ENCODE results near the gene PRRT3.
"Not testable (repeated sequence)": the region's sequence is repeated elsewhere in the genome, so short reads cannot be mapped to it uniquely, and the experiment has no call there.

PRRT3 gene

DNA sequence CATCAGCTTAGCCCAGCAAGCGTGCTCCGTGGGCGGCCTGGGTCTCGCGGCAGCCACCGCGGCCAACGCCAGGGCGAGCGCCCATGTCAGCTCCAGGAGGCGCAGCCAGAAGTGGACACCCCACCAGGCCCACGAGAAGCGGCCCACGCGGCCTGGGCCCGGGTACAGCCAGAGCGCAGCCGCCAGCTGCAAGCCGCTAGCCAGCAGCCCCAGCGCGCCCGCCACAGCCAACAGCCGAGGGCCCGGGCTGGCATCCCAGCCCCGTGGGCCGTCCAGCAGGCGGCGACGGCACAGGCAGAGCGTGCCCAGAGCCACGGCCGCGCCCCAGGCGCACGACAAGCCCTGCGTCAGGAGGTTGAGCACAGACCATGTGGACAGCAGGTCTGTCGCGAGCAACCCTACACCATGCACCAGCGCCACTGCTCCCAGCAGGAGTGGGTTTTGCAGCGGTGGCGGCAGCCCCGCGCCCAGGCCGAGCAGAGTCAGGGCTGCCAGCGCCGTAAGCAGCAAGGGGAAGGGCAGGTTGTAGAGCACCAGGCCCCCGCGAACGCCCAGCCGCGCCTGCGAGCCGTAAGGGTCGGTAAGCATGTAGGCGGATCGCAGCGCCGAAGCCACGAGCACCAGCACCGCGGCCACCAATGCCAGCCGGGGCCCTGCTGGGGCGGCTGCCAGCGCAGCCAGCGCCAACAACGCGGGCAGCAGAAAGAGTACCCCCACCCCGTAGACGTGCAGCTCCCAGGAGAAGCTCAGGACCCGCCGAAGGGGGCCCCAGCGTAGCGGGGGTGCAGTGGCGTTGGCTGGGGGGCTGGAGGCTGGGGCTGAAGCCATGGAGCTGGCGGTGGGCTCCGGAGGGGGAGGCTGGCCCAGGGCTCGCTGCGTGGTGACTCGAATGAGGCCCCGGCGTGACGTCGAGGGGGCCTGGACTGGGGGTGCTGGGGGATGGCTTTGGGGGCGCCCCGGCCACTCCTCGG is 4.9 kb downstream of the PRRT3 start:
- peak; percentile 46 to 72 for DNase-seq

DNA sequence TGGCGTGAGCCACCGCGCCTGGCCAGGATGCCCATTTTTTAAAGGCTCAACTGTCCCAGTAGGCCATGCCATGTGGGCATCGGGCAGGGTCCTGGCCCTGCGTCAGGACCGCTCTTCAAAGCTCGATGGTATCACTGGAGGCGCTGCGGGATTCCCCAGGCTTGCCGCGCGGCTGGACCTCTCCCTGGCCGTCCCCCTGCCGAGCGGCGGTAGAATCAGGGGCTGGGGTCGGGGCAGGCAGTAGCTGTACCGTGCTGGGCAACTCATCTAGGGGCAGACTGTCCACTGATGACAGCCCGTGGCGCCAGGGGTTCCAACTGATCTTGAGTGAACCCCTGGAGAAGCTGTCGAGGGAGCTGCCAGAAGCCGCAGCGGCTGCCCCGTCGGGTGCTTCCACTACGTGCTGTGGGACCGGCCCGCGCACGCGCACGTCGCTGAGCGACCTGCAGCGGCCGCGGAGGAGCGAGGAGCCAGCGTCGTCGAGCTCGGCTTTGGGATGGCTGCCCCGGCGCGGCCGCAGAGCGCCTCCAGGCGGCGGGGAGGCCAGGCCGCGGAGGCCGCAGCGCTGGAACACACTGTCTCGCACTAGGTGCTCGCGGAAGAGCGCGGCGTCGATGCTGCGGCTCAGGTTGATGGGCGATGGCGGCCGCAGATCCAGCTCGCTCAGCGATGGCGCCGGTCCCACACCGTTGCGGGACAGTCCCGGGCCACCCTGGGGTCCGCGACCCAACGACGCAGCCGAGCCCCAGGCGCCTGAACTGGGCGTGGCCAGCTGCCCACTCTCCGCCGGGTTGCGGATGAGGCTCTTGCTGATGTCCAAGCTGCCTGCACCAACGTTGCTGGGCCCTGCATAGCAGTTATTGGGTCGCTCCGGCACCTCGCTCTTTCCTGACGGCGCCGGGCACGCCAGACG is 5.8 kb downstream of the PRRT3 start:
- DNase-seq: peak; percentile 38 to 87

DNA sequence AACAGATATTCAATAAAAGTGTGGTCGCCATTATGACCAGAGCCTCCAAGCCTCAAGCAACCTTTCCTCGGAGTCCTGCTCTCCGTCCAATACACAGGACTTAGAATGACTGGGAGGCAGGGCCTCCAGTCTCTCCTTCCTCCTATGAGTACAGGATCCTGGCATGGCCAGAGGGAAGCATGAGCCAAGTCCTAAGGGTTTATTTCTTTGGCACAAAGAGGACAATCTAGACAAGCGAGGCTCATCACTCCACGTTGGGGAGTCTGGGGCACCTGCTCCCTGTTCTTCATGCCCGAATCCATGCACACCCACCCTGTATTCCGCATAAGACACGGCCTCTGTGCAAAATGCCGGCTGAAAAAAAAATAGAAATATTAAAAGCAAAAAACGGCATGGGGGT is 6.8 kb downstream of the PRRT3 start:
- DNase-seq: no peak

DNA sequence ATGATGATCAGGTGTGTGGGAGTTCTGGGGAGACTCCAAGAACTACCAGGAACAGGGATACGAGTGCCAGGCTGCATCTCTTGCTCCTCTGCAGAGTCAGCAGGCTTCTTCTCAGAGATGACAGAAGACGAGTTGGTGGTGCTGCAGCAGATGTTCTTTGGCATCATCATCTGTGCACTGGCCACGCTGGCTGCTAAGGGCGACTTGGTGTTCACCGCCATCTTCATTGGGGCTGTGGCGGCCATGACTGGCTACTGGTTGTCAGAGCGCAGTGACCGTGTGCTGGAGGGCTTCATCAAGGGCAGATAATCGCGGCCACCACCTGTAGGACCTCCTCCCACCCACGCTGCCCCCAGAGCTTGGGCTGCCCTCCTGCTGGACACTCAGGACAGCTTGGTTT is 7.9 kb downstream of the PRRT3 start:
- no peak for DNase-seq

DNA sequence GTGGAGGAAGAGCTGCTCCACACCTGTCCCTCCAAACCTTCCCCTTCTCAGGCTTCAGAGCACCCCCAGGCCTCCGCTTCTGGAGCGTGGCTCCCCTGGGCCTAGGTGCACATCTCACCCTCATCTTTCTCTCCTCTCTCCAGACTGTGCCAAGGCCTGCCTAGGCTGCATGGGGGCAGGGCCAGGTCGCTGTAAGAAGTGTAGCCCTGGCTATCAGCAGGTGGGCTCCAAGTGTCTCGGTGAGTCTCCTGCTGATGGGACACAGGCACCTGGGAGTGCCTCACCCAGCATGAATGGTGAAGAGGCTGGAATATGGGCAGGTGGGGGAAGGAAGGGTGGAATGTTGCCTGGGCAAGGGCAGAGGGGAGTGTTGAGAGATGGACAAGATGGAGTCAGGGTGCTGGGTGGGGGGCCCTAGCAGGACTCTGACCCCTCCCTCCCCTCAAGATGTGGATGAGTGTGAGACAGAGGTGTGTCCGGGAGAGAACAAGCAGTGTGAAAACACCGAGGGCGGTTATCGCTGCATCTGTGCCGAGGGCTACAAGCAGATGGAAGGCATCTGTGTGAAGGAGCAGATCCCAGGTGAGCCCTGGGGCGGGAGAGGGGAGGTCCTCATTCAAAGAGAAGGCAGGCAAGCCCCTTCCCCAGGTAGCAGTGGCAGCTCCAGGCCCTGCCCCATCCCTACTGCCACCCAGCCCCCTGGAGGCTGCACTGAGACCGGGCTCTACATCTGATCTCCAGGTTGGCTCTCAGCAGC is 9.1 kb downstream of the PRRT3 start:
- no peak for DNase-seq

DNA sequence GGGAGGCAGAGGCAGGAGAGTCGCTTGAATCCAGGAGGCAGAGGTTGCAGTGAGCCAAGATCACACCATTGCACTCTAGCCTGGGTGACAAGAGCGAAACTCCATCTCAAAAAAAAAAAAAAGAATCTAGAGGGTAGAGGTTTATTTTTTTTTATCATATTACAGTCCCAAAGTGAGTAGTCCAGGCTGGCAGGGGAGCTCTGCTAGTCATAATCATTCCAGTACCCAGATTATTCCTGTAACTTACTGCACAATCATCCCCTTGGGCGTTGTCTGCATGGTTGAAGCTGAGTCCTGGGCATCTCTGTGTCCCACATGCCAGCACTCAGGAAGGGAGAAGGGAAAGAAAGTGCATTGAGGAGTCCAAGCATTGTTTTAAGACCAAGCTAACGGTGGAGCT is 10.0 kb downstream of the PRRT3 start:
- DNase-seq: no peak

DNA sequence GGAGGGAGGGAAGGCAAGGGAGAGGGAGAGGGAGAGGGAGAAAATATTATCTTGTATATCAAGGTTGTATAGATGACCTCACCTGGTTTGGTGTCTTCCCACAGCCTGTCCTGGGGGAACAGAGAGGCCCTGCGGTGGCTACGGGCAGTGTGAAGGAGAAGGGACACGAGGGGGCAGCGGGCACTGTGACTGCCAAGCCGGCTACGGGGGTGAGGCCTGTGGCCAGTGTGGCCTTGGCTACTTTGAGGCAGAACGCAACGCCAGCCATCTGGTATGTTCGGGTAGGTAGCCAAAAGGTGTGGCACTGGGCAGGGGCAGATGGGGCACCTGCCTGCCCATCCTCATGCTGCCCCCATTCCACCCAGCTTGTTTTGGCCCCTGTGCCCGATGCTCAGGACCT is 11.5 kb downstream of the PRRT3 start:
- DNase-seq: no peak

DNA sequence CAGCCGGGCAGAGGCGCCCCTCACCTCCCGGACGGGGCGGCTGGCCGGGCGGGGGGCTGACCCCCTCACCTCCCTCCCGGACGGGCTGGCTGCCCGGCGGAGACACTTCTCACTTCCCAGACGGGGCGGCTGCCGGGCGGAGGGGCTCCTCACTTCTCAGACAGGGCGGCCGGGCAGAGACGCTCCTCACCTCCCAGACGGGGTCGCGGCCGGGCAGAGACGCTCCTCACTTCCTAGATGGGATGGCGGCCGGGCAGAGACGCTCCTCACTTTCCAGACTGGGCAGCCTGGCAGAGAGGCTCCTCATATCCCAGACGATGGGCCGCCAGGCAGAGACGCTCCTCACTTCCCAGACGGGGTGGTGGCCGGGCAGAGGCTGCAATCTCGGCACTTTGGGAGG is 12.3 kb downstream of the PRRT3 start:
- DNase-seq: not testable (repeated sequence)

DNA sequence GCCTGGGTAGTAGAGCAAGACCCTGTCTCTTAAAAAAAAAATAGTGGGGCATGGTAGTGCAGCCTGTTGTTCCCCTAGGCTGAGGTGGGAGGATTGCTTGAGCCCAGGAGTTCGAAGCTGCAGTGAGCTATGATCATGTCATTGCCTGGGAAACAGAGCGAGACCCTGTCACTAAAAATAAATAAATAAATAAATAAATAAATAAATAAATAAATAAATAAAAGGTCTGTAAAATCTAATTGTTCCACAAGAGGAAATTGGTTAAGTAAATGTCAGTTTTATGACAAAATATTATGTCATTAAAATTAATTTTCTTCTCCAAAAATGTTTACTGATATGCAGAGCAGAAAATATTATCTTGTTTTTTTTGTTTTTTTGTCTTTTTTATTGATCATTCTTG is 13.2 kb downstream of the PRRT3 start:
- no peak for DNase-seq

DNA sequence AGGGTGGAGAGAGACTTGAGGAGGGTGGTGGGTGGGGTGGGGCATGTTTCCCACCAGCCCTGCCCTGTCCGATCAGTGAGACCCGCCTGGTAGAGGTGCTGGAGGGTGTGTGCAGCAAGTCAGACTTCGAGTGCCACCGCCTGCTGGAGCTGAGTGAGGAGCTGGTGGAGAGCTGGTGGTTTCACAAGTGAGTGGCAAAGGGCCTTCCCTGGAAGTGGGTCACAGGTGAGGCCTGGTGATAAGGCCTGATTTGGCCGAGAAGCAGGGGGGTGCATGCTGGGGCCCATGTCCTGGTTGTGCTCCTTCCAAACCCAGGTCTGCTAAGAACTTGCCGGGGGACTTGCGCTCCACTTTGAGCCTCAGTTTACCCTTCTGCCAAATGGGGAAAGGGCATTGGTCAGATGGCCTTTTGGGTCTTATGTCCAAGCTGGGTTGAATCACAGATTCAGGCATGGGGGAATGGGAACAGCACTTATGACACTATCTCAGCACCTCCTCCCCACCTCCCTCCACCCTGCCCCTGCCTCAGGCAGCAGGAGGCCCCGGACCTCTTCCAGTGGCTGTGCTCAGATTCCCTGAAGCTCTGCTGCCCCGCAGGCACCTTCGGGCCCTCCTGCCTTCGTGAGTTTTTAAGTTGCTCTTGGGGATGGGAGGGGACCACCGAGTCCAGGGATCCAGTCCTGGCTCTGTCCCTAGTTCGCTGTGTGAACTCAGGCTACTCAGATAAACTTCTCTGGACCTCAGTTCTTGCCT is 14.5 kb downstream of the PRRT3 start:
- no peak for DNase-seq

DNA sequence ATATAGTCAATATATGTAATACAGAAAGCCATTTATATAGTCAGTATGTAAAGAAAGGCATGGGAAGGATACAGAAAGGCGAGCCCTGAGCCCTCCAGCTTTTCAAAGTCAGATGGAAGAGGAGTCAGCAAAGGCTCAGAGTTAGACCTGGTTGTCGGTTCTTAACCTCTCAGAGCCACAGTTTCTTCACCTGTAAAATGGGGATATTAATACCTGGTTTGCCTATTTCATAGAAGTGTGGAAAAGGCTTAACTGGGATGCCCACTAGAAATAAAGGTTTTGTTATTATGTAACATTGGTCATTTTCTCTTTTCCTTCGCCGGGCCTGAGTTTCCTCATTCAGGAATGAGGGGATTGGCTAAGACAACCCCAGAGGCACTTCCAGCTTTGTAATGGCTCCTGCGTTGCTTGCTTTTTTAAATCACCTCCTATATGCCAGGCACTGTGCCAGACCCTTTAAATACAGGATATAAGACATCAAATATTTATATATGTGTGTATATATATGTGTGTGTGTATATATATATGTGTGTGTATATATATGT is 16.2 kb downstream of the PRRT3 start:
- no peak for DNase-seq

DNA sequence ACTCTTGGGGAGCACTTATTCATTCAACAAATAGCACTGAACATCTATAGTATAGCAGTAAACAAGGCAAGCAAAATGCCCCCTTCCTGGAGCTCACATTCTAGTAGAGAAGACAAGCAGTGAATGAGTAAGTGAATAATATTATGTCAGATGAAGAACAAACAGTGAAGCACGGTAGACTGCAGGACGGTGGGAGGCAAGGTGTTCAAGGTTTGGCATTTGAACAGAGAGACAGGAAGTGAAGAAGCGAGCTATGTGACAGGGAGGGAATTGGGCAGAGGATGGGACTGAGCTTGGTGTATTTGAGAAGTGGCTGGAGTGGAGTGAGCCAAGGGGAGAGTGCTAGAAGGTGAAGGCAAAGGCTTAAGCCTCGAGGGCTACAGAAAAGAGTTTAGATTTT is 17.2 kb downstream of the PRRT3 start:
- no peak for DNase-seq

DNA sequence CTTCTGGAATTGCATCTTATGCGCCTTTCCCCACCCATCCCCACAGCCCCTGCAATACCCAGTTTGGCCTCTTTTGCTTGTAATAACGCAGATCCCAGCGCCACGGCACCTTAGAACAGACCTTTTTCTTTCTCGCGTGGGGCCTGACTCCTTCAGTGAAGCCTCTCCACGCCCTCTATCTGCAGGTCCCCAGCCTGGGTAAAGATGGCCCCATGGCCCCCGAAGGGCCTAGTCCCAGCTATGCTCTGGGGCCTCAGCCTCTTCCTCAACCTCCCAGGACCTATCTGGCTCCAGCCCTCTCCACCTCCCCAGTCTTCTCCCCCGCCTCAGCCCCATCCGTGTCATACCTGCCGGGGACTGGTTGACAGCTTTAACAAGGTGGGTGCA is 18.0 kb downstream of the PRRT3 start:
- no peak for DNase-seq

DNA sequence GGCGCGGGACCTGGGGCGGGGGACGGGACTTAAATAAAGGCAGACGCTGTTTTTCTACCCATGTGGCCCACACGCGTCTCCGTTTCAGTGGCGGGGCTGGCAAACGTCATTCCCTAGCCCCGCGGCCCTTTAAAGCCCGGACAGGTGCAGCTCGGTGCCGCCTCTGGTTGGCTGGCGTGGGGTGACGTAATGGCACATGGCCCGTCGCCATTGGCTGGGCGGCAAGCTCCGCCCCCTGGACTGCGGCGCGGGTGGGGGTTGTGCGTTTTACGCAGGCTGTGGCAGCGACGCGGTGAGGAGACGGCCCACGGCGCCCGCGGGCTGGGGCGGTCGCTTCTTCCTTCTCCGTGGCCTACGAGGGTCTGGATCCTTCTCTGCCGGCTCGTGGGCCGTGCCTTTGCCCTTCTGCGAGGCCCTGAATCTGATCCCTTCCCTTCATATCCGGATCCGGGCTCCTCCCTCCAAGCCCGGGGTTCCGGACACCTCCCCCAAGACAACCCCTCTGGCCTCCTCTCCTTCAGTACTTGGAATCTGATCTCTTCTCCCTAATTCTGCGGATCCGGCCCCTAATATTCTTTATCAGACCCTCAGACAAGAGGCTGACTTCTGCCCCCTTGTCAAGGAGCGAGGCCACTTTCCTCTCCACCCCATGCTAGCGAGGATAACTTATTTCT is 18.5 kb downstream of the PRRT3 start, which contains the start of gene CRELD1:
TSS of gene CRELD1 (plus strand) at position 274 of the 674 bp plus-strand sequence. CDS start 605 bp downstream, outside the sequence.
- DNase-seq: peak; percentile 82 to 85

DNA sequence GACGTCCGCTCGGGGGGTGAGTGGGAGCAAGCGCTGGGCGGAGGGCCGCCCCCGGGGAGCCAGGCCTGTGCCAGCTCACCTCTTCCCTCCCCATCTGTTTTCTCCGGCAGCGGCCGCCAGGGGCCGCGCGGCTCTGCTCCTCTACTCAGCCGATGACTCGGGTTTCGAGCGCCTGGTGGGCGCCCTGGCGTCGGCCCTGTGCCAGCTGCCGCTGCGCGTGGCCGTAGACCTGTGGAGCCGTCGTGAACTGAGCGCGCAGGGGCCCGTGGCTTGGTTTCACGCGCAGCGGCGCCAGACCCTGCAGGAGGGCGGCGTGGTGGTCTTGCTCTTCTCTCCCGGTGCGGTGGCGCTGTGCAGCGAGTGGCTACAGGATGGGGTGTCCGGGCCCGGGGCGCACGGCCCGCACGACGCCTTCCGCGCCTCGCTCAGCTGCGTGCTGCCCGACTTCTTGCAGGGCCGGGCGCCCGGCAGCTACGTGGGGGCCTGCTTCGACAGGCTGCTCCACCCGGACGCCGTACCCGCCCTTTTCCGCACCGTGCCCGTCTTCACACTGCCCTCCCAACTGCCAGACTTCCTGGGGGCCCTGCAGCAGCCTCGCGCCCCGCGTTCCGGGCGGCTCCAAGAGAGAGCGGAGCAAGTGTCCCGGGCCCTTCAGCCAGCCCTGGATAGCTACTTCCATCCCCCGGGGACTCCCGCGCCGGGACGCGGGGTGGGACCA is 19.2 kb downstream of the PRRT3 start:
- peak; percentile 56 to 70 for DNase-seq

DNA sequence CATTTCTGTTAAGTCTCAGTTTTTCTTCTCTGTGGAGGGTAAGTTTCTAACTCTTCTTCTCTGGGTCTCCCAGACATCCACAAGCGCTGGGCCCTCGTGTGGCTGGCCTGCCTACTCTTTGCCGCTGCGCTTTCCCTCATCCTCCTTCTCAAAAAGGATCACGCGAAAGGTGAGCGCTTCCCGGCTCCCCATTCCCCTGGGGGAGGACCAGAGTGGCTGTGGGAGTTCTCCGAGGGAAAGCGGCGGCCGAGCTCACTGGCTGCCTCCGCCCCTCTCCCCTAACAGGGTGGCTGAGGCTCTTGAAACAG is 19.7 kb downstream of the PRRT3 start:
- DNase-seq: peak in 1 of 2 experiments; percentile 40

DNA sequence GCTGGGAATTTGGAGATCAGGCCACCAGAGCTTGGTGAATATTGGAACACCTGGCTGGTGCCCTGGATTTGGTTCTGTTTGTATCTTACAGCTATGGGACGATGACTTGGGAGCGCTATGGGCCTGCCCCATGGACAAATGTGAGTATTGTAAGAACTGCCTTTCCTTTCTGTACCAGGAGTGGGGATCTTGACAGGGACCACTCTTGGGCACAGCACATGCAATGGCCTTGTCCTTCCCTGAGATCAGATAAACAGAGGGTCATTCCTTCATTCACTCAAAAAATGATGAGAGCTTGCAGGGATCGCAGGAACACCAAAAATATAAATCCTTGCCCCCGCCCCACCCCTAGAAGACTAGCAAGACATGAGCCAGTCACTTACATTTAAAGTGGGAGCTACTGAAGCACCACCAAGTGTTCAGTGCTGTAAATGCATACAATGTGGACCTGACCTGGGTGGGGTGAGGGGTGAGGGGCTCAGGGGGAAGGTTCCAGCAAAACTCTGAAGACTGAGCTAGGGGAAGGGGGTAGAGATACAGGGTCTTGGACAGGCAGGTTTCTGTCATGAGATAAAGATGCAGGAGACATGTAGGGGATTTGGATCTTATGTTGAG is 21.3 kb downstream of the PRRT3 start:
- DNase-seq: no peak

DNA sequence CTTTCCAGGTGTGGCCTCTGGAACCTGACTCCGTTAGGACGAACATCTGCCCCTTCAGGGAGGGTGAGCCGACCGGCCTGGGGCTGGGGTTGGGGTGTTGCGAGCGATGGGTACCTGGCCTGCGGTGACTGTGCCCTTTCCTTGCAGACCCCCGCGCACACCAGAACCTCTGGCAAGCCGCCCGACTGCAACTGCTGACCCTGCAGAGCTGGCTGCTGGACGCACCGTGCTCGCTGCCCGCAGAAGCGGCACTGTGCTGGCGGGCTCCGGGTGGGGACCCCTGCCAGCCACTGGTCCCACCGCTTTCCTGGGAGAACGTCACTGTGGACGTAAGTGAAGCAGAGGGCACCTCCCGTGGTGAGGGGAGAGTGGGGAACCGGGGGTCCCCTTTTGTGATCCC is 24.1 kb downstream of the PRRT3 start:
- no peak for DNase-seq

DNA sequence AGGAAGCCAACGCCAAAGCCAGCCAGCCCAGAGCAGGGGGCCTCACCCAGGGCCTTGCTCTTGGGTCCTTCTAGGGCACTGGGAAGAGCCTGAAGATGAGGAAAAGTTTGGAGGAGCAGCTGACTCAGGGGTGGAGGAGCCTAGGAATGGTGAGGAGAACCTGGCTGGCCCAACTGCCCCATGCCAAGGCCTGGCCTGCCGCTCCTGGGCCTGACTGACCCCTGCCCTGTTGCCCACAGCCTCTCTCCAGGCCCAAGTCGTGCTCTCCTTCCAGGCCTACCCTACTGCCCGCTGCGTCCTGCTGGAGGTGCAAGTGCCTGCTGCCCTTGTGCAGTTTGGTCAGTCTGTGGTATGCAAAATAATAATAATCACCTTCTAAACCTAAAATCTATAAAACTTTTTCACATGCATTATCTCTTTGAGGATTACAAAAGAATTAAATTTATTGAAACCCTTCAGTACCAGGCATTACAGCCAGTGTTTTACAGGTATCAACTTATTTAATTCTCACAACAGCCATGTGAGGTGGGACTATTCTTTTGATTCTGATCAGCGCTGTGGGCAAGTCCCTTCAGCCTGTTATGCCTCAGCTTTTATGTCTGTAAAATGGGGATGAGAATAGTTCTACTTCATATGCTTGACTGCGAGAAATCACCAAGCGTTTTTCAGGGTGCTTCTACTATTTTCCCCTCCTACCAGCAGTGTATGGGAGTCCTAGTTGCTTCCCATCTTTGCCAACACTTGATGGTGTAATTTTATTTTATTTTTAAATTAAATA is 33.8 kb downstream of the PRRT3 start:
- DNase-seq: no peak

Measured in NCI-H1930 (cell line).